Iris pigment epithelial cell (primary cell): ENCODE measurements around the gene FIGNL1.

Experiments used
- DNase-seq: peaks from one replicate; pipeline ENCODE4 v3.0.0-alpha.2; 2011; ENCODE audit warnings: low read depth

The FIGNL1 gene

DNA sequence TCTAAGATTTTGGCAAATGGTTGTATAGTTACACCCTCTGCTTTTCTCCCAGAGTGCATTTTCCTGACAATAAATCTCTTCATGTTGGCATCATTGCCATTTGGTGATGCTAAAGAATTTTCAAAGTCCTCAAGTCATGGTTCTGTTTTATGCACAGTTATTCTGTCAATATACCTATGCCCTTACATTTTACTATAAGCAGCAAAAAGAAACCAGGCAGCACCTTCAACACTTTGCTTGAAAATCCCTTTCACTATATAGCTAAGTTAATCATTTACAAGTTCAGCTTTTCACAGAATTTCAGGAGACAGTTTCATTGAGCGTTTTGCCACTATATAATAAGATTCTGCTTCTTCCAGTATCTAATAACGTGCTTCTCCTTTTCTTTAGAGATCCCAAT lies 22.6 kb downstream of the FIGNL1 start:
- DNase-seq: no peak

DNA sequence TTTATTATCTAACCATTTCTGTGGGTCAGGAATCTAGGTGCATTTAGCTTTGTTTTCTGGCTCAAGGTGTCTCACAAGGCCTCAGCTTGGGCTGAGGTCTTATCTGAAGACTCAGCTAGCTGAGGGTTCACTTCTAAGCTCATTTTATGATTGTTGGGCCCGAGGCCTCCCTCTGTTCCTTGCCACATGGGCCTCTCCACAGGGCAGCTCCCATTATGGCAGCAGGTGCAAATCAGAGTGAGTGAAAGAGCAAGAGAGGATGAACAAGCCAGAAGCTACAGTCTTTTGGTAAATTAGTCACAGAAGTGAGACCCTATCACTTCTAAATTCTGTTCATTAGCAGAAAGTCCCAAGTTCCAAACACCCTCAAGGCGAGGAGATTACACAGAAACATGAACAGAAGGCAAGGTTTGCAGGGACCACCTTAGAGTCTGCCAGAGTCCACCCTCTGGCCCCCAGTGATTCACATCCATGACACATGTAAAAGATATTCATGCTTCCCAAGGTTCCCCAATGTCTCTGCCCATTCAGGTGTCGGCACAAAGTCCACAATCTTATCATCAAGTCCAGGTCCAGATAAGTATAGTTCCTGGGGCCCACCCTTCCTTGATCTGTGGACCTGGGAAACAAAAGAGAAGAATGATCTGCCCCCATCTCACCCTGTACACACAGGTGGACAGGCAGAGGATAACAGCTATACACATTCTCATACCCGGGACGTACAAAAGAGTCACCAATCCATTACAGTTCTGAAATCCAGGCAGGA lies 23.7 kb downstream of the FIGNL1 start:
- no peak for DNase-seq

GRCh38 chr7:50425318-50425717 lies 24.8 kb downstream of the FIGNL1 start:
- no peak for DNase-seq

- DNase-seq: no peak
These were observed 26.3 kb downstream of the FIGNL1 start for GRCh38 chr7:50423860-50424259.

DNA sequence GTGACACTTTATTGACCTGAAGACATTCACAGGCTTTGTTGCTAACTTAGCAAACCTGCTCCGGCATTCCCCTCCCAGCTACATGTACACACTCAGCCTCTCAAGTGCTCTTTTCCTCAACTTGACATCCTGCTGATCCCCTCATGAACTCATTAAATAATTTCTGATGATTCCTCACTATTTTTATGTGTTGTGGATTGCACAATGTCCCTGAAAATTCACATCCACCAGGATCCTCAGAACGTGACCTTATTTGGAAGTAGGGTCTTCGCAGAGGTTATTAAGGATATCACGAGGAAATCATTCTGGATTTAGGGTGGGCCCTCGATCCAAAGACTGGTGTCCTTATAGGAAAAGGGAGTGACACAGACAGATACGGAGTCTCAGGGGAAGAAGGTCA lies 27.3 kb downstream of the FIGNL1 start:
- DNase-seq: no peak

DNA sequence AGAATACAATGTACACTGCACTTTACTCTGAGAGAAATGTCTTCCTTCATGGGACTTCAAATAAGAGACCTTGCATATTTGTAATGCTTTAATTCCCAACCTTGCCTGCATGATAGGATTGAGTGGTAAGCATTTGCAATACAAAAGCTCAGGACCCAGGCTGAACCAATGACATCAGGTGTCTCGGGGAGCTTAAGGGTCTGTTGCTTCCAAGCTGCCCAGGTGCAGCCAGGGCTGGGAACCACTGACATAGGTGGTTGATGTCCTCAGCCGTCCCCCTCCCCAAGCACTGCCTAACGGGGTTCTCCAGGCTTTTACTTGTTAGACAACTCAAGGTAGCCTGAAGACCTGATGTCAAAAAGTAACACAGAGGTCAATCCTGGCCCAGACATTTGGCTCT lies 29.1 kb downstream of the FIGNL1 start:
- no peak for DNase-seq

DNA sequence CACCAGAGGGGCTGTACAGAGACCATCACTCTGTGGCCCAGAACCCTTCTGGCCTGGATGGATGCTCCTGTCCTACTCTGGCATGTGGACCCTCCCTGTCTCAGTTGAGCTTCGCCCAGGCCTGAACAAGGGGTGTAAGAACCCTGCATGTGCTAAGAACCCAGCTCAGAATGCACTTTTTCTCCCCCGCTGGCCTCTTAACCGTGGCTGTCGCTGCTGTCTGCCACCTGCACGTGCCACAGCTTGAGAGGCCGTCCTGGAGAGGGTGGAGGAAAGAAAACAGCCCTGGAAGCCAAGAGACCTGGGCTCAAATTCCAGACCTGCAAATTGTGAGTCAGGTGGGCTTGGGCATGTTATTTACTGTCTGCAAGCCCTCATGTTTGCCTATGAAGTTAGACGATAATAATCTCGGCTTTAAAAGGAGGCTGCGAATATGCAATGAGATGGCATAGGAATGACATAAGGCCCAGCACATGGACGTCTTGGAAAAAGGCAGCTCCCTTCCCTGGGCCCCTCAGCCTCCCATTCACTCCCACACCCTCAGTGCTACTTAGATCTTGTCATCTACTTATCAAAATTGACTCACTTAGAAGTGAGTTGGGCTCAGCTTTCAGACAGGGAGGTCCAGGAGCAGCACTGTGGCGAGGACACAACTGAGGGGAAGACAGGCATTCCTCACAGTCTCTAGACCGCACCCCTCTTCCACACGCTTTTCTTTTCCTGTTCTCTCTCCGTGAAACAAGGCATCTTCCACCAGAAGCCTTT lies 31.4 kb downstream of the FIGNL1 start:
- no peak for DNase-seq

- peak; percentile 81 for DNase-seq
These were observed 32.0 kb downstream of the FIGNL1 start for GRCh38 chr7:50418086-50418515.

- no peak for DNase-seq
These were observed 33.5 kb downstream of the FIGNL1 start for GRCh38 chr7:50416527-50417182.

DNA sequence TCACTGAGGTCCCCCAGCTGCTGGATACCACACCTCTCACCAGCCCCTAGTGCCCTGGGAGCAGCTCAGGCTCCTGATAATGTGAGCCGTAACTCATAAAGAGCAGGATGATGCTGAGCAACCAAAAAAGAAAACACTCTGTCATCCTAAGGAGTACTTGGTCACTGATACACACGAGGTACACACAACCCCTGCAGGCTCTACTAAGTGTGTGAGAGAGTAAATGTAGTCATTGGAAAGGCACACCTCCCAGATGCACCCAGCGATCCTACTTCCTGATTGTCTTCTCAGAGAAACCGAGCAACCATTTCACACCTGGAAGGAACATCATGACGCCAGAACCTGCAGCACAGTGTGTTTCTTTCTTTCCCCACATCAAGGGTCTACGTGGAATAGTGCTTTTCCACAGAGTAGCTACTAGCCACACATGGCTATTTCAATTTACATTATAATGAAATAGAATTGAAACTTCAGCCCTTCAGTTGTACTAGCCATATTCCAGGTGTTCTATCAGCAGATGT lies 34.2 kb downstream of the FIGNL1 start:
- no peak for DNase-seq

DNA sequence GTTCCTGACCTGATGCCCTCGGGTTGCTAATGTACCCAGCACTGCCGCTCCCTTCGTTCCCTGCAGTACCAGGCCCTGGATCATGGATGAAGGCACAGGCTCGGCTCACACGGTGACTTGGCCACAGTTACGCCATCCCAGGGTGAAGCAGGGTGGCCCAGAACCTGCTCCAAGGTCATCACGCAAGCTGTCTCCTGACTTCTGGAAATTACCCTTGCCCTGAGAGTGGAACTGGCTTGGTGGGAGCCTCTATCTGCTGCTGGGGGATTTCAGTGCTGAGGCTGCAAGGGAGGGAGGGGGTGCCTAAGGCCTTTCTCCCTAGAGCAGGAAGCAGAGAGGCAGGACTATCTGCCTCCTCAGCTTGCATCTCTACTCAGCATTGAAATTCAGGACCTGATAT lies 36.6 kb downstream of the FIGNL1 start:
- no peak for DNase-seq

DNA sequence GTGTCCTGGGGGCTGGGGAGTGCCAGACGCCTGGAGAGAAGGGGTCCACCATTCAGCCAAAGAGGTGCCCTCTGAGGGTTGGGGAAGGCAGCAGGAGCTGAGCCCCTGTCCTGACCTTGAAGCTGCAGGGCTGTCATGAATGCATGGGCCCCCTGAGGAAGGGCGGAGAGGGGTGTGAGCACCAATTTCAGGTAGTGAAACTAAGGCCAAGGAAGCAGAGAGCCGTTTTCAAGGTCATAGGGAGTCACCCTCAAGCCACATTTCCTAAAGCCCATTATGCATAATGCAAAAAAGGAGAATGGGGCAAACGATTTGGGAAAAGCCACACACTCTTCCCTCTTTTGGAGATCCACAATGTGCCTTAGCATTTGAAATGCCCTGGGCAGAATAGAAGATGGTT lies 37.2 kb downstream of the FIGNL1 start:
- no peak for DNase-seq

DNA sequence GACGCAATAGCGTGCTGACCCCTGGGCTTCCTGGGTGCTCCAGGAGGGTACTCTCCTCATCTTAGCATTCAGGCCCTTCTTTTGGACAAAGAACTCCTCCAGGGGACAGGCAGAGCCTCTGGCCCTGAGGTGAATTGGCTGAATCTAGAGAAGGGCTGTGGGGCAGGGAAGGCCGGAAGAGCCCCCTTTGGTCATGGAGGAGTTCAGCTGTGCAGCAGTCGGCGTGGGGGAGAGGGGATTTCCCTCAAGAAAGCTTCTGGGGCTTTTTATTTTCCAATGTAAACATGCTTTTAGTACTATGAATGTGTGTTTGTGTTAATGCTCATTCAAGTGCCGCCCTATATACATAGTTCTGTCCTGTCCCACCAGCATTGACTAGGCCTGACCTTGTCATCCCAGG lies 38.8 kb downstream of the FIGNL1 start:
- no peak for DNase-seq

DNA sequence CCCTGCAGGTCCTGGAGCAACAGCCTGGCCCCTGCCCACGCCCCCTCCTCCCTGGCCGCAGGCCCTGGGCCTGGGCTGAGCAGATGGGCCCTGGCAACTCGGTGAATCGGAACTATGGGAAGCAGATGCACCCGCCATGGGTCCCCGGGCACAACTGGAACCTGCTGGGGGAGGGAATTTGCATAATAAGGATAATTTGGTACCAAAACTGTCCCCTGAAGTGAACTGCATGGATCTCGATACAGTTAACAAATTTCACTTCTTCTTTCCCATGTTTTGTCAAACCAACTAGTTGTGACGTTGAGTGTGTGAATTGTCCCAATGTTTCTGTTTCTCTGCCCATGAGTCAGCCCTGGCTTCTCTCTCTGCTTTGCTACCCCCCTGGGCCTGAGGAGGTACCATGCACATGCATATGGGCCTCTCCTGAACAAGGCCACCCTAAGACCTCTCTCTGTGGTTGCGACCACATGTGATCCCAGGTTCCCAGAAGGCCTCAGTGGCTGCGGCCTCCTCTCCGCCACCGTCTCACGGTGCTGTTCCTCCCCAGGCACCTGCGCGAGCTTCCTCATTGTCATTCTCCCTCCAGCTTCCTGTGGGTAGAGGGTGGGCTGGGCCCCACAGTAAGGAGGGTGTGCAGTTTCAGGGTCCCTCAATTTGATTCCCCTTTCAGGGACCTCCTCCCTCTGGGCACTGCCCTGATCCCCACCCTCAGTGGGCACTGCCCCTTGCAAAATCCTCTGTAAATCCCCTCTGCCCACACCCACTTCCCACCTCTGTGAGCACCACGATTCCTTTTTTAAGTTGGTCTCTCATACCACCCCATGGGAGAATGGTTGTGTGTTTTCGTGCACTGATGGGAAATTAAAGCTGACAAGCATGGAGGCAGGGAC lies 40.0 kb downstream of the FIGNL1 start:
- DNase-seq: no peak

DNA sequence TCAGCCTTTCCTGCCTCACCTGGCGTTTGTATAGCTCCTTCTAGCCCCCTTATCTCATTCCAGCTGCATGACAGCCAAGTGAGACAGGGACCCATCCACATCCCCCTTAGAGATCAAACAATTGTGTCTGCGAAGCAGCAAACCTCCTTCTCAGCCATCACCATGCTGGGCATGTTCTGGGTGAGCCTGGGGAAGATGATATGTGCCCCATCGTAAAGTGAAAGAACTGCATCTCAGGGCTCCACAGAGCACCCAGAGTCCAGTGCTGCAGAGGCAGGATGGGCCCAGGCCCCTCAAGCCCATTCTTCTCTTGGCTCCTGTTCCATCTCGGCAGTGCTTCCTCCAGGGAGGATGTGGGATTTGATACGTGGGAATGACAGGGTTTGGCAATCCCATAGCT lies 43.2 kb downstream of the FIGNL1 start:
- no peak for DNase-seq

DNA sequence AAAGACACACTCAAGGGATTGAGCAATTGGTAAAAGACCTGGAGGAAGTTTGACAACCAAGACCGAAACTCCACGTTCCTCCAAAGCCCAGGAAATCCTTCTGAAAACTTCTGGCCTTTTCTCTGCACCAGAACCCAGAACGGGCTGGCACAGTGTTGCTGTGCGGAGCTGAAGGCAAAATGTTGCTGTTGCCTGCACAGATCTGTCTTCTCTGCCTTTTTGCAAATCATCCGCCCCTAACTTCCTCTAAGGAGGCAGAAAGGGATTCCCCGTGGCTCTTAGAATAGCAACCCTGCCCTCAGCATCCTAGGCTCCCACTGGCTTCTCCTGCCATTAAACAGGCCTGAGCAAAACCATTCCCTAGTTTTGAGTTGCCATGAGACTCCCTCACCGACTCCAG lies 44.9 kb downstream of the FIGNL1 start:
- no peak for DNase-seq

- no peak for DNase-seq
These were observed 45.8 kb downstream of the FIGNL1 start for GRCh38 chr7:50404392-50404791.

- no peak for DNase-seq
These were observed 50.0 kb downstream of the FIGNL1 start for GRCh38 chr7:50400114-50400513.

DNA sequence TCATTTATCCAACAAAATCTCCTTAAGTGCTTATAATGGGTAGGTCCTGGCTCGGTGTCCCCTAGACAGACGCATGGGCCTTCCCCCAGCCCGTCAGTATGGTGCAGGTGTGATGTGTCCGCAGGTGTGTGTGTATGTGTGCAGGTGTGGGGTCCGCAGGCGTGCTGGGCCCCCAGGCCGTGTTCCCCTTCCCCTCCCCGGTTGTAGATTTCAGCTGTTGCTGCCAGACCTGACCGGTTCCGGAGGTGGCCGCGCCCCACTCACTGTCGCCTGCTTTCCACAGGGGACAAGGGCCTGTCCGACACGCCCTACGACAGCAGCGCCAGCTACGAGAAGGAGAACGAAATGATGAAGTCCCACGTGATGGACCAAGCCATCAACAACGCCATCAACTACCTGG lies 50.5 kb downstream of the FIGNL1 start:
- no peak for DNase-seq

DNA sequence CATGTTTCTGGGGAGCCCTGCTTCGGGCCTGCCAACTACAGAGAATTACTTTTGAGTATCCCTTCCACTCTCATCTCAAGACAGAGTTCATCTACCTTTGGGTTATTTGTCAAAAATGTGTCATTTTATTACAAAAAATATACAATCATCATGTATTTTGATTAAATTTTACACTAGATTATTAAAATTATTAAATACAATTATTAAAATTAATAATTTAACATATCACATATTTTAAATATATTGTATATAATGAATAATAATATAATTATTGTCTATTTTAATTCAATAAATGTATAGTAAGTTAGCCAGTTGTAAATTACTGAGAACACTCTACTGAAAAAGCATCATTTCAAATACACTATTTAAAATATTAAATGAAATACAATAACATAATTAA lies 50.9 kb downstream of the FIGNL1 start:
- DNase-seq: no peak

GRCh38 chr7:50397971-50398324 lies 52.2 kb downstream of the FIGNL1 start:
- DNase-seq: no peak
